GM21447 (cell line): Measurements from ENCODE around the gene TDRD3.
A peak's percentile ranks its signal among the peaks of the same experiment; 100 is the strongest.
"Not testable (repeated sequence)": the region's sequence is repeated elsewhere in the genome, so short reads cannot be mapped to it uniquely, and the experiment has no call there.

Experiments
- ATAC-seq: cut with Tn5 transposase; IDR thresholded peaks from one replicate; pipeline ENCODE4 v1.9.1; 2021; ENCODE audit not compliant: unreplicated experiment

The TDRD3 gene

DNA sequence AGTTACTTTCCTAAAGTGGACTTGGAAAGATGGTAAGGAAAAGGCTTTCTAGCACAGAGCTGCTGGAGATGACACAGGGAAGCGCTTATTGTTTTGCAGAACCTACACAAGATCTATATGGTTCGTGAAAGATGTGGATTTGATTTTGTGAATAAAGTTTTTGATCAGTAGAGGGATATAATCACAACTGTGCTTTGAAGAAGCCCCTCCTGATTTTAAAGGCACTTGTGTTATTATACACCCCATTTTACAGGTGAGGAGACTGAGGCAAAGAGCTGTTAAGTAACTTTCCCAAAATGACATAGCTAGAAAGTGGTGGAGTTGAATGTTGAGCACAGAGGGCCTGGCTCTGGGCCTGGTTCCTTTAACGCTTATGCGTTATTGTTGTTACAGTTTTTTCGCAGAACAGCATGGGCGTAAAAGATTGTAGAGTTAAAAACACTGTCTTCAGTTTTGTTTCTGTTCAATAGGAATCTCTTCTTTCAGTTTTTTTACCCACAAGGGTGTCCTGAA lies 1.4 kb downstream of the TDRD3 start:
- ATAC-seq, result no peak

DNA sequence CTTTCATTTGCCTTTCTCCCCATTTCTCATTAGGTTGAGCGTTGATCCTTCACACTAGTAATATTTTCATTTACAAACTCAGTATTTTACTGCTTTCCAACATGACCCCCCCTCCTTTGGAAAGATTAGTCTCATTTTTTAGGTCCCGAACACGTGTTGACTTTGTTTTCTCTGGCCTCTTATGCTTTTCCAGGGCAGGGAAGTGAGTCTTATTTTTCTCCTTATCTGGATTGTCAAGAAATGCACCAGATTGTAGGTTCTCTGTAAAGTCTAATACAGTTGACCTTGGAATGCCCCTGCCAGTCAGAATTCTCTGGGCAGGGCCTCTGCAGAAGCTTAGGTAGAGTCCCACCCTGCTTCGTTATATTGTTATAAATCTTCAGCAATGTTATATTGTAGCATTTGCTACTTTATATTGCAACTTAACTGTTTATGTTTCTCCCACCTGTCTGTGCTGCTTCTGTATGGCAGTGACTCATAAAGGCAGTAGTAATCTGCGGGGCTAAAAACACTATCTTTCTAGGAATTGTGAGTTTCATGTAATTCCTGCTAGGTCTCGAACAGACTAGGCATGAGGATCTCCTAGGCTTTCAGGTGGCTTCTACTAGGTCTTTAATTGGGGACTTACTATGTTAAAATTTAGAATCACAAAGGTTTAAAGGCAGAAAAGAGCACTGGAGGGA lies 2.0 kb downstream of the TDRD3 start:
- ATAC-seq, result no peak

DNA sequence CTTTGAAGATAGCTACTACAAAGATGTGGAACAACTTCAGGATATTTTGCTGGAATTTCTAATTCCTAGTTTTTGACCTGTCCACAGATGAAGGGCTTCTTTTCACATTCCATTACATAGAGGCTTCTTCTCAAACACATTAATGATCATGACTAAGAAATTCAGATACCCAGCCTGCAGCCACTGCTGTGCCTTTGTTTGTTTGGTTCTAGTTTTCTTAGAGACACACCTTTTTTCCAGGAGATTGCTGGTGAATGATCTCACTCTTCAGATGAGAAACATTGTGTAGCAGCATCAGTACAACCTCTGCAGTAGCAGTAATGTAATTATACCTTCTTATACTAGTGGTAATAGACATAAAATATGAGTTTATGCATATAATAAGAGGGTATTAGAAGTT lies 5.0 kb downstream of the TDRD3 start:
- ATAC-seq, result no peak

DNA sequence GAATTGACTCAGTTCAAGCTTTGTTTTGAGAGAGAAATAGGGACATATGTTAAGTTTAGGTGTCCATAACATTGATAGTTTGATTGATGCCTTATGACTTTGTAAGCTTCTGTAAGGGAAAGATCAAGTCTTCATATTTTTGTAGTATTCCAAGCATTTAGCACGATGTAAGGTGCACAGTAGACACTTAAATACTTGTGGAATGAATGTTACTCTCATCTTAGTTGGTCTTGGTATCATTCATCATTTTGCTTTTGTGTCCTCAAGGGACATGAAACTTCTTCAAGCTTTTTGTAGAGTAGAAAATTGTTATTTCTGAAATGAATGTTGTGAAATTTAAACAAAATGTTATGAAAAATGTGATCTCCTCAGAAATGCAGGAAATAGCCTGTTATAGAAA lies 10.1 kb downstream of the TDRD3 start:
- ATAC-seq, result no peak

DNA sequence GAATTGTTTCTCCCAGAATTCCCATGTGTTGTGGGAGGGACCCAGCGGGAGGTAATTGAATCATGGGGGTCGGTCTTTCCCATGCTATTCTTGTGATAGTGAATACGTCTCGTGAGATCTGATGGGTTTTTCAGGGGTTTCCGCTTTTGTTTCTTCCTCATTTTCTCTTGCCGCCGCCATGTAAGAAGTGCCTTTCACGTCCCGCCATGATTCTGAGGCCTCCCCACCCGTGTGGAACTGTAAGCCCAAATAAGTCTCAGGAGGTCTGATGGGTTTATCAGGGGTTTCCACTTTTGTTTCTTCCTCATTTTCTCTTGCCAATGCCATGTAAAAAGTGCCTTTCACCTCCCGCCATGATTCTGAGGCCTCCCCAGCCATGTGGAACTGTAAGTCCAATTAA lies 10.8 kb downstream of the TDRD3 start:
- ATAC-seq, result not testable (repeated sequence)

DNA sequence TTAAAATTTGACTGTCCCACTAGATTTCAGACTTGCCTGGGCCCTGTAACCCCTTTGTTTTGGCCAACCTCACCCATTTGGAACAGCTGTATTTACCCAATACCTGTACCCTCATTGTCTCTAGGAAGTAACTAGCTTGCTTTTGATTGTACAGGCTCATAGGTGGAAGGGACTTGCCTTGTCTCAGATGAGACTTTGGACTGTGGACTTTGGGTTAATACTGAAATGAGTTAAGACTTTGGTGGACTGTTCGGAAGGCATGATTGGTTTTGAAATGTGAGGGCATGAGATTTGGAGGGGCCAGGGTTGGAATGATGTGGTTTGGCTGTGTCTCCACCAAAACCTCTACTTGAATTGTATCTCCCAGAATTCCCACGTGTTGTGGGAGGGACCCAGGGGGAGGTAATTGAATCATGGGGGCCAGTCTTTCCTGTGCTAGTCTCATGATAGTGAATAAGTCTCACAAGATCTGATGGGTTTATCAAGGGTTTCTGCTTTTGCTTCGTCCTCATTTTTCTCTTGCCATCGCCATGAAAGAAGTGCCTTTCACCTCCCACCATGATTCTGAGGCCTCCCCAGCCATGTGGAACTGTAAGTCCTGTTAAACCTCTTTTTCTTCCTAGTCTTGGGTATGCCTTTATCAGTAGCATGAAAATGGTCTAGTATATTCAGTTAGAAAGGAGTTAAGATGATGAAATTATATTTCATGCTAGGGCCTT lies 12.7 kb downstream of the TDRD3 start:
- ATAC-seq, result not testable (repeated sequence)

DNA sequence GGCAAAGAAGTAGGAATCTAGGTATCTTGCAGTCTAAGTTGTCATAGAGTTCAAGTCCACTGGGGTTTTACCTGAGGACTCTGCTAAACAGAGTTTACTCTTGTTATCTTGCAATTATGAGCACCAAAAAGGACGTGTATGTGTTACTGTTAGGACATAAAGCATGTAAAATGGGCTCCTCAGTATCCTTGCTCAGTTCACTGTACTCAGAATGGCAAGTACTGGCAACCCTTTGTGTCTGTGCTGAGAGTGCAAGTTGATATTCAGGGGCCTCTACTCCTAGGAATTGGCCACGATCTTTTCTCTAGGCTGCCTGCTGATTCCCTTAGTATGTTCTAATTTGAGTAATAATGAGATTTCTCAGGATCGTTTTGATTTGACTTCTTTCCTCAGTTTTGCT lies 13.3 kb downstream of the TDRD3 start:
- no peak for ATAC-seq

DNA sequence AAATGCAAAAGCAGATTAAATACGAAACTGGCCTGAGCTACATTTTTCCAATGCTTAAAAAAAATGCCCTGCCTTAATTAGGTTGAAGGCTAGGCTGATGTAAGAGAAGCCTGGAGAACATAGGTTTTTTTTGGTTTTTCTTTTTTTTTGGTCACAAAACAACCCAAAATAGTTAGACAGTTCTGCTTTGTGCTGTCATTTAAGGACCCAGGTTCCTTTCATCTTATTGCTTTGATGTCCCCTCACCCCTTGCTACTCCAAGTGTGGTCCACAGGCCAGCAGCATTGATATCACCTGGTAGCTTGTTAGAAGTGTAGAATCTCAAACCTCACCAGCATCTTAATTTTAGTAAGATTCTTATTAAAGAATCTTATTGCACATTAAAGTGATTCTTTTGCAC lies 14.4 kb downstream of the TDRD3 start:
- no peak for ATAC-seq

DNA sequence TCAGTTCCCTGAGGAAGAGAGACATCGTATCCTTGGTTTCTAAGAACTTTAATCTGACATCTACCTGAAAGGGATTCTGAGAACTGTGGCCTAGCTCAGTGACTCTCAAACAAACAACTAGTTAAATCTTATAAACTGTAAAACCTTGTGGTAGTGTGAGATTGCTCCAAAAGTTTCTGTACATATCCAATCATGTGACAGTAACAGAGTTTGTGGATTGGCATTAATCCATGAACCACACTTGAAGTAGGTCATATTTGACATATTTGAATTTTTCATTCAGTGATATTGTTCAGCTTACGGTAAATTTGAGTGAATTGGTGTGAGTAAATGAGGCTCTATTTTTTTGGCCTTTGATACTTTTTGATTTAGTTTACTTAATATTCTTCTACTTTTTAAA lies 15.0 kb downstream of the TDRD3 start:
- ATAC-seq, result no peak

DNA sequence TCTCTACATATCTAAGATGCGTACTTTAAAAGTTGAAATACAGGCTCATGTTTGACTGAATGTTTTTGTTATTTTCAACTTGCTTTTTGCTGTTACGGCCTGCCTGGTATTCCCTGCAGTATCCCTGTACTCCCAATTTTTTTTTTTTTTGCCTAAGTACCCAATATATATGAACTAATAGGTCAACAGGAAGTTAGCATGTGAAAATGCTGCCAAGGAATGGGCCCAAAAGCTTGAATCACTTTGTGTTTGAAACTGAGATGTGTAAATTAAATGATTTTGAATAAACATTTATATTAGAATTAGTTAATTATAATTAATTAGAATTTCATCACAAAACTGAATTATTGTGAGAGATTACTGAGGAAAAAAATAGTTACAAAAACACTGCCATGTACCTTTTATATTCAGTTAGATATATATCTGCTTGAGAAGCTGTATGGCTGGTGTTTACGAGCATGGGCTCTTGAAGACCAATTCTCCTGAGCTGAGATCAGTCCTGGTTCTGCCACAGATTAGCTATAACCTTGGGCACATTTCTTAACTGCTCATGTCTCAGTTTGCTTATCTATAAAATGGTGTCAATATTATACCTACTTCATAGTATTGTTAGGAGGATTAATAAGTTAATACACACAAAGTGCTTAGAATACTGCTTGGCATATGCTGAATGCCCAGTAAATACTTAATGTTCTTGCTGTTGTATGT lies 16.0 kb downstream of the TDRD3 start:
- ATAC-seq, result no peak

DNA sequence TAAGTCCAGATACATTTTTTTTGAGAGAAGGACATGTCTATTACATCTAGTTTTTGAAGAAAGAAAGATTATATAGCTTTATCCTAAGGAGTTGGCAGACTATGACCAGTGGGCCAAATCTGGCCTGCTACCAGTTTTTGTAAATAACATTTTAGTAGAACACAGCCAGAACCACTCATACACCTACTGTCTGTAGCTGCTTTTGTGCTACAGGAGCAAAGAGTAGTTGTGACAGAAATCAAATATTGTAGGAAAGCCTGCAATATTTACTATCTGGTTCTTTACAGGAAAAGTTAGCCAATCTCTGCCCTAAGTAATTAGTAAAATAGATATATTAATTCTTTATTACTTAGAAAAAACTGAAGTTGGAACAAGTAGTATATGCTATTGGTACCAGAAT lies 17.2 kb downstream of the TDRD3 start:
- ATAC-seq, result no peak

DNA sequence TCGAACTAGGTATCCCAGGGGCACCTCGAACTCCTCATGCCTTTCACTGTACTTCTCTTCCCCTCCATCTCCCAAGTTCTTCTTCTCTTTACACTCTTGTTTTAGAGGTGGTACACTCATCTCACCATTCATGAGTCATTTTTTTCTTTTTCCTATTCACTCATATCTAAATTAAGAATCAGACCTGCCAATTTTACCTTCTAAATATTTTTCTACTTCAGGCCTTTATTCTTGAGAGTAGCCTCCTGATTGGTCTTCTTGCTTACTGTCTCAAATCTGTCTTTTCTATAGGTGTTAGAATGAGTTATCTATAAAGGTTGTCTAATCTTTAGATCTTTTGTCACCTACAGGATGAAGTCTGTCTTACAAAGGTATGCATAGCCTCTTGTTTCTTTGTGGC lies 20.7 kb downstream of the TDRD3 start:
- no peak for ATAC-seq

DNA sequence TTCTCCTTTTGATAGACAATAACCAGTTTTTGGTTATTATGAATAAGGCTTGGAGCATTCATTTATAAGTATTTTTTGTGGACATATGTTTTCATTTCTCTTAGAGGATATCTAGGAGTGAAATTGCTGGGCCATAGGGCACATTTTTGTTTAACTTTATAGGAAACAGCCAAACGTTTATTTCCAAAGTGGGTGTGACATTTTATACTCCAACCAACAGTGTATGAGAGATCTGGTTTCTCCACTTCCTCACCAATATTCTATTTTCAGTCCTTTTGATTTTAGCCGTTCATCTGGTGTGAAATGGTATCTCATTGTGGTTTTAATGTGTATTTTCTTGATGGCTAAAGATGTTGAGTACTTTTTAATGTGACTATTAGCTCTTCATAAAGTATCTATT lies 21.9 kb downstream of the TDRD3 start:
- ATAC-seq, result no peak

DNA sequence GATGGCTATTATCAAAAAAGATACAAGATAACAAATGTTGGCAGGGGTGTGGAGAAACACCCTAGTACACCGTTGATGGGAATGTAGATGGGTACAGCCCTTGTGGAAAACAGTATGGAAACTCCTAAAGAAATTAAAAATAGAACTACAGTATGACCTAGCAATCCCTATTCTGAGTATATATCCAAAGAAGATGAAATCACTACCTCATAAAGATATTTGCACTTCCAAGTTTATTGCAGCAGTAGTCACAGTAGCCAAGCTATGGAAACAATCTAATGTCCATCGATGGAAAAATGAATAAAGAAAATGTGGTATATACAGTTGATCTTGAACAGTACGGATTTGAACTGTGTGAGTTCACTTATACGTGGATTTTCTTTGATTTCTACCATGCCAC lies 28.3 kb downstream of the TDRD3 start:
- ATAC-seq, result no peak

DNA sequence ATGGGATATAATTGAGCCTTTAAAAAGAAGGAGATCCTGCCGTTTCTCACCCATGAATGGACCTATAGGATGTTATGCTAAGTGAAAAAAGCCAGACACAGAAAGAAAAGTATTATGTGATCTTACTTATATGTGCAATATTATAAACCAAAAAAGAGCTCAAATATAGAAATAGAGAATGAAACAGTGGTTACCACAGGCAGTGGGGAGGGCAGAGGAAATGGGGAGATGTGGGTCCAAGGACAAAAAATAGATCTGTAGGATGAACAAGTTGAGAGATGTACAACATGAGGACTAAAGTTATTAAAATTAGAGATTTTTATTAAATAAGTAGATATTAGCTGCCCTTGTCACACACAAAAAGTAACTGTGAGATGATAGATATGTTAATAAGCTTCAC lies 29.1 kb downstream of the TDRD3 start:
- no peak for ATAC-seq

DNA sequence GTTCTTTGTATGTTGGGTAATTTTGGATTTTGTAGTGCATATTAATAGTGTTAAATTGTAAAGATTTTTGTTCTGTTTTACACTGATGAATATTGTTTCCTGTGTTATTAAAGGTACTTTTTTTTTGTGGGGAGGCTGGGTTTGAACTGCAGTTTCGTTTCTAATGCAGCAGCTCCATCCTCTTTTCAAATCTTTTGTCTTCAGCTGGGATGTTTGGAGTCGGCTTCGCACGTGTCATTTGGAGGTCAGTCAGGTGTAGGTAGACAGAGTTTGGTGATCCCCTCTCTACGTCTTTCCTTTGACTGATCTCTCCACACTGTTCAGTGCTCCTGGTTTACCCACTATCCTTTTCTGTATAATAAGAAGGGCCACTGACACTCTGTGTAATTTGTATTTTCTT lies 30.3 kb downstream of the TDRD3 start:
- peak; percentile 56 for ATAC-seq

DNA sequence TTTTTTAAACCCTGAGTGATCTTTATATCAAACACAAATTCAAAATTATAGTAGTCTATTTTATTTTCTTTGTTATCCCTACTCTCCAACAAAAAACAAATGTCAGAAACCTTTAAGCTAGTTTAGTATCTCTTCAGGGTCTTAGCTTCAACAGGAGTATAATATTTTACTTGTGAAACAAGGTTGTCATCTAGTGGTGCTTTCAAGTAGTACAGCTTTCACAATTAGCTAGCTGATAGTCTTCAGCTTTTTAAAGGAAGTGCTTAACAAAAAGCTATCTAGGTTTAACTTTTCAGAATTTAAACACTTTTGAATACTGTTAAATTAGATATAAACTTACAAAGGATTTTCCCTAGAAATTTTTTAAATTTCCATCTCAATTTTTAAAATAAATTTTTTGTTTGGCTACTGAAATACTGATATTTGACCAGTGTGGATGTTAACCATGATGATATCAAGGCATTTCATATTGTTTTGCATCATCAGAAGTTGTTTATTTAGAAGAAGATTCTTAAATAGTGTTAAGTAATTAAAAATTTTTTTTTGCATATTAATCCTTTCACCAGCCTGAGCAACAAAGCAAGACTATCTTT lies 34.2 kb downstream of the TDRD3 start:
- ATAC-seq, result peak; percentile 62

DNA sequence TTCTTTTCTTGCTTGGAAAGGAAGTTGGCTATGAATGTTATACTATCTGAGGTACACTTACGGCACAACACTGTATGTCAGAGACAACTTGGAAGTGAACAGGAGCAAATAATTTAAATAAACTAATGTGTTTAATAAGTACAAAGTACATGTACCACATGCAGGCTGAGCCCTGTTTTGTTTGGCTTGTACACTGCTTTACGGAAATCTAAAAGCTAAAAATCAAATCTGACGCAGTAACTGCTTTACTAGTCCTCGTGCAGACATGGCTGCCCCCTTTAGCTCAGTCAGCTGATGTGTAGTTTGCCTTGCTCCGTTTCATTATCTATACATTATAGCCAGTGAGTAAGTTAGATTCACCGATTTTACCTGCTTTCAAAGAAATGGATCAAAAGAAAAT lies 36.5 kb downstream of the TDRD3 start:
- no peak for ATAC-seq

DNA sequence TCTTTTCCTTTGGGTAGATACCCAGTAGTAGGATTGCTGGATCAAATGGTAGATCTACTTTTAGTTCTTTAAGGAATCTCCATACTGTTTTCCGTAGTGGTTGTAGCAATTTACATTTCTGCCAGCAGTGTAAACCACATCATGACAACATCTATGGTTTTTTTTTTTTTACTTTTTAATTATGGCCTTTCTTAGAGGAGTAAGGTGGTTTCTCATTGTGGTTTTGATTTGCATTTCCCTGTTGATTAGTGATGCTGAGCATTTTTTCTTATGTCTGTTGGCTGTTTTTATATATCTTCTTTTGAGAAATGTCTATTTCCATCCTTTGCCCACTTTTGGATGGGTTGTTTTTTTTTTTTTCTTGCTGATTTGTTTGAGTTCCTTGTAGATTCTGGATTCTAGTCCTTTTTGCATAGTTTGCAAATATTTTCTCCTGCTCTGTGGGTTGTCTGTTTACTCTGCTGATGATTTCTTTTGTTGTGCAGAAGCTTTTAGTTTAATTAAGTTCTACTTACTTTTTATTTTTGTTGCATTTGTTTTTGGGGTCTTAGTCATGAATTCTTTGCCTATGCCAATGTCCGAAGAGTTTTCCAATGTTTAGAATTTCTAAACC lies 38.8 kb downstream of the TDRD3 start:
- ATAC-seq, result peak; percentile 43

DNA sequence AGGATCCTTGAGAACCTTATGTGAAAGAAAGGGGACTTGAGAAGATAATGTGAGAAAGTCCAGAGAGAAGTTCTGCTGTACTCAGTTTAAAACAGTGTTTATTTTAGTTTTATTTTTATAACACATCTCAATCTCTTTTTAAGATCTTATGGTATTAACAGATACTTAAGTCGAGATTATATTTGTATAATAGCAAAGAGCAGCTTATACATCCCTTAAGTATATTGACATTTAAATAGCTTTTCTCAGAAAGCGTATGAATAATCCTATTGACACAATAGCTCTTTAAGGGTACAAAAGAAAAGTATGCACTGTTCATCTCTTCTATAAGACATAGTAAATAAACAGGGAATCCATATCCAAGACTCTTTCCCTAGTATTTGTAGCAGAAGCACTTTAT lies 42.2 kb downstream of the TDRD3 start:
- no peak for ATAC-seq

DNA sequence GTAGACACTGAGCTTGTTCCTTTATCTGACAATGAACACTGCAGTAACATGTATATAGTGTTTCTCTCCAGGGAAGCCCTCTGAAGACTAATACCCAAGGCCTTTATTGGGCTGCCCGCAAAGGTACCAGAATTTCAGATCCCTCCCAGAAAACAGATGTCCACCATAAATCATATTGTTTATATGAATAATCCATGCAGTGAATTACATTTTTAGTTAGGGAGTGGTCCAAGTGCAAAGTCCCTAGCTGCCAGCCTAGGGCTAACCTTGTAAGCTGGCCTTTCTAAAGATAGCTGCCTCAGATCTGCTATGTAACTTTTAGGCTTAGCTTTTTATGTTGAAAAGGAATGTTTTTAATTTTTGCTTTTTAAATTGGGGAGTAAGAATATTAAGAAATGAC lies 44.7 kb downstream of the TDRD3 start:
- ATAC-seq, result no peak
